Thoracic aorta (tissue), 2 donors: ENCODE results near the gene GCLC. TPM values are rescaled to one million over a fixed set of nuclear protein-coding genes. Genes with fewer than 3 reads are reported as not detected.

Source experiments
- ATAC-seq: fragments of 150-250 bp; one replicate; pipeline ENCODE4 v1.8.0; 2017; ENCODE audit warnings: low read depth; ENCODE audit not compliant: insufficient number of reproducible peaks, low FRiP score
- DNase-seq: peaks from one replicate; pipeline ENCODE4 v3.0.0-alpha.2; 2020; ENCODE audit warnings: low spot score
- H3K27ac ChIP-seq, 2 donors: fragments of 200-600 bp; sonication (generic); 1 replicate in 1 of 2; 2 replicates in 1 of 2; pipeline ENCODE4 v1.5.1; 2016; ENCODE audit warnings: mild to moderate bottlenecking in 2 of 2, moderate library complexity in 2 of 2
- H3K27me3 ChIP-seq: fragments of 200-600 bp; sonication (generic); replicated peaks from 2 replicates; pipeline ENCODE4 v1.6.0; 2016; ENCODE audit warnings: mild to moderate bottlenecking; ENCODE audit not compliant: insufficient read depth
- H3K36me3 ChIP-seq: fragments of 200-600 bp; sonication (generic); one replicate; pipeline ENCODE4 v1.5.1; 2016
- H3K4me1 ChIP-seq, 2 donors: fragments of 200-600 bp; sonication (generic); 1 replicate in 1 of 2; 2 replicates in 1 of 2; pipeline versions ENCODE4 v1.5.1 to v1.6.0; 2016; ENCODE audit warnings: low read depth in 2 of 2, mild to moderate bottlenecking in 1 of 2; ENCODE audit not compliant: control insufficient read depth in 1 of 2
- H3K4me3 ChIP-seq: fragments of 200-600 bp; sonication (generic); 2 replicates; pipeline ENCODE4 v1.5.1; 2016; ENCODE audit warnings: mild to moderate bottlenecking
- H3K9me3 ChIP-seq: fragments of 200-600 bp; sonication (generic); 2 replicates; pipeline ENCODE4 v1.5.1; 2016
- total RNA-seq, 2 donors: library from RNA; depleted of rRNA; stranded (reverse); fragments of >200 nt; gene quantifications; one replicate each; pipeline versions ENCODE4 v1.1.0 to v1.2.3, GENCODE V29; 2016
- TF ChIP-seq, protein P1 (sequence below): fragments of 200-600 bp; sonication (generic); IDR thresholded peaks from one replicate; pipeline ENCODE4 v1.5.1; 2019; ENCODE audit warnings: antibody characterized with exemption

The GCLC gene
- total RNA-seq = 10 to 100 TPM; 26.5 to 29.6 TPM

- Histone ChIP-seq H3K36me3 (no peaks in the 10 kb centered on the region), H3K4me3 (peak within 1 kb of the TSS; percentile 79), H3K4me1 (peaks cover 15 to 36% of the 10 kb centered on the region in 2 donors), H3K27ac (peak within 1 kb of the TSS; percentile 86 to 91), H3K9me3 (no peaks in the 10 kb centered on the region), H3K27me3 (no peaks in the 10 kb centered on the region)
- DNase-seq (peak; percentile 78), ATAC-seq (peak; percentile 66)
- TF ChIP-seq, protein P1, sequence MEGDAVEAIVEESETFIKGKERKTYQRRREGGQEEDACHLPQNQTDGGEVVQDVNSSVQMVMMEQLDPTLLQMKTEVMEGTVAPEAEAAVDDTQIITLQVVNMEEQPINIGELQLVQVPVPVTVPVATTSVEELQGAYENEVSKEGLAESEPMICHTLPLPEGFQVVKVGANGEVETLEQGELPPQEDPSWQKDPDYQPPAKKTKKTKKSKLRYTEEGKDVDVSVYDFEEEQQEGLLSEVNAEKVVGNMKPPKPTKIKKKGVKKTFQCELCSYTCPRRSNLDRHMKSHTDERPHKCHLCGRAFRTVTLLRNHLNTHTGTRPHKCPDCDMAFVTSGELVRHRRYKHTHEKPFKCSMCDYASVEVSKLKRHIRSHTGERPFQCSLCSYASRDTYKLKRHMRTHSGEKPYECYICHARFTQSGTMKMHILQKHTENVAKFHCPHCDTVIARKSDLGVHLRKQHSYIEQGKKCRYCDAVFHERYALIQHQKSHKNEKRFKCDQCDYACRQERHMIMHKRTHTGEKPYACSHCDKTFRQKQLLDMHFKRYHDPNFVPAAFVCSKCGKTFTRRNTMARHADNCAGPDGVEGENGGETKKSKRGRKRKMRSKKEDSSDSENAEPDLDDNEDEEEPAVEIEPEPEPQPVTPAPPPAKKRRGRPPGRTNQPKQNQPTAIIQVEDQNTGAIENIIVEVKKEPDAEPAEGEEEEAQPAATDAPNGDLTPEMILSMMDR = peak; percentile 53
Measured at GRCh38 chr6:53544470-53545308, at the start of gene GCLC. Gene GCLC (minus strand): TSS chr6:53545101. CDS start chr6:53544645, 456 bp downstream.

DNA sequence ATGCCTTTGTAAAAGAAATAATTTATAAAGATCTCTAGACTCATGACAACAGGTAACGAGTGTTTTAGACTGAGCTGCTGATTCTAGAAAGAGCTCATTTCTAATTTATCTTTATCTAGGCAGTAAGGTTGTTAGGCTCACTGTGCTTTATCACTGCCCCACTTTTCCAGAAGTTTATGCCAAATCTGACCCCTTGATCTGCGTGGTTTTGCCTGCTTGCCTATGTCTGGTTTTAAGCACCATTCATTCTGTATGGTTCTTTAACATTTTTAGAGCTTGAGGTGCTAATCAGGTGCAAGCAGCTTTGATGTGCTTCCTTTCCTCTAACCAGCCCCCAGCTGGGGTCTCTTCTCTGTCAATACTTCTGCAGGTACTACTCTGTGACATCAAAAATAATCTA lies 49.7 kb upstream of the GCLC start:
- Histone ChIP-seq H3K27me3 (no peaks in the 10 kb centered on the region), H3K4me1 (no peaks in the 10 kb centered on the region), H3K36me3 (no peaks in the 10 kb centered on the region), H3K27ac (no peak overlapping the region), H3K4me3 (no peak overlapping the region), H3K9me3 (no peaks in the 10 kb centered on the region)
- no peak for DNase-seq
- TF ChIP-seq, protein P1 = no peak
- ATAC-seq = no peak

- Histone ChIP-seq H3K4me3 (no peak overlapping the region), H3K36me3 (no peaks in the 10 kb centered on the region), H3K27ac (no peak overlapping the region), H3K9me3 (no peaks in the 10 kb centered on the region), H3K27me3 (no peaks in the 10 kb centered on the region), H3K4me1 (no peaks in the 10 kb centered on the region)
- ATAC-seq (no peak), DNase-seq (no peak)
- TF ChIP-seq, protein P1 = no peak
Measured at GRCh38 chr6:53593001-53593488, 48.1 kb upstream of the GCLC start.

- no peaks in the 10 kb centered on the region for H3K27me3 ChIP-seq
- H3K9me3 ChIP-seq = no peaks in the 10 kb centered on the region
- no peak overlapping the region for H3K27ac ChIP-seq
- H3K4me3 ChIP-seq = no peak overlapping the region
- no peaks in the 10 kb centered on the region for H3K4me1 ChIP-seq
- no peak for ATAC-seq
- no peaks in the 10 kb centered on the region for H3K36me3 ChIP-seq
- TF ChIP-seq, protein P1 = no peak
- DNase-seq = no peak
Measured at GRCh38 chr6:53591873-53592272, 47.0 kb upstream of the GCLC start.

- Histone ChIP-seq H3K27ac (no peak overlapping the region), H3K27me3 (no peaks in the 10 kb centered on the region), H3K9me3 (no peaks in the 10 kb centered on the region), H3K36me3 (no peaks in the 10 kb centered on the region), H3K4me1 (no peaks in the 10 kb centered on the region), H3K4me3 (no peak overlapping the region)
- ATAC-seq = no peak
- DNase-seq = no peak
- TF ChIP-seq, protein P1 = no peak
Measured at GRCh38 chr6:53588816-53589509, 44.1 kb upstream of the GCLC start.
